Measurements from ENCODE around the gene SGMS2.

Gene SGMS2

DNA sequence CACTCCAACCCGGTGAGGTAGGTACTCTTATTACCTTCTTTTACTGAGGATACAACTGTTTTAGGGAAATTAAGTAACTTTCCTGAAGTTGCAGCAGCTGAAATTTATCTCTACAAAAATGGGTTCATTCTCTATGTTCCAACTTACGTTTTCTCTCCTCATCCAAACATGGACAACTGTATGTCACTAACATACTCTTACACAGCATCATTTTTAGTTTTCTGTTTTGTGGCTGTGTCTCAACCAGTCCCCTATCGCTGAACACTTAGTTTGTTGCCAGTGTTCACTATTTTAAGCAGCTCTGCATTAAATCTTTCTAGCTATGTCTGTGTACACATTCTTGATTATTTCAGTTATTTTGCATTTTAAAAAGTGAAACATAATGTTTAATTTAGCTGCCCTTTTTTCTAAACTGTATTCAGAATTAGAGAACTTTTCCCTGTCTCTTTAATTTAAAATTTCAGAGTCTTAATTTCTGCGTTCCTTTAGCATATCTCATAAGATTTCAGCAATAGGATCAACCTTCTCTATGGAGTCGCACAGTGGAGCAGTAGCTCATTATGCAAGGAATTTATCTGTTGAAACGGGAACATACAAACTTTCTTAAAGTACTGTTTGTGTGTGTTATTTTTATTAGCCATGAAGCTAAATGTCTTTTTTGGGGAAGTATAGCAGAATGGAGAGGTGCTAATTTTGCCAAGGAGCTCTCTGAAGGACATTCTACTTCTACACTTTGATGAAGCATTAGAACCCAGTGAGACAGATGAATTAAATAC, 3.8 kb downstream of the SGMS2 start:
- Histone ChIP-seq H3K4me3 (ENCODE audit: low read depth, low read length) (no peak overlapping the region), H3K79me2 (ENCODE audit: control insufficient read depth, insufficient read depth, low read length, unreplicated experiment) (peaks cover 77% of the 10 kb centered on the region), H3K36me3 (ENCODE audit: insufficient read depth, low read length) (peaks cover 8% of the 10 kb centered on the region; the same call in 1 of the 2 replicates), H2AFZ (ENCODE audit: low read length, unreplicated experiment) (no peak overlapping the region), H3K27me3 (ENCODE audit: insufficient read depth, low read length) (no peaks in the 10 kb centered on the region), H3K27ac (ENCODE audit: low read depth, low read length) (no peak overlapping the region), H3K4me1 (ENCODE audit: control insufficient read depth, insufficient read depth, low read length, unreplicated experiment) (peaks cover 18% of the 10 kb centered on the region)

DNA sequence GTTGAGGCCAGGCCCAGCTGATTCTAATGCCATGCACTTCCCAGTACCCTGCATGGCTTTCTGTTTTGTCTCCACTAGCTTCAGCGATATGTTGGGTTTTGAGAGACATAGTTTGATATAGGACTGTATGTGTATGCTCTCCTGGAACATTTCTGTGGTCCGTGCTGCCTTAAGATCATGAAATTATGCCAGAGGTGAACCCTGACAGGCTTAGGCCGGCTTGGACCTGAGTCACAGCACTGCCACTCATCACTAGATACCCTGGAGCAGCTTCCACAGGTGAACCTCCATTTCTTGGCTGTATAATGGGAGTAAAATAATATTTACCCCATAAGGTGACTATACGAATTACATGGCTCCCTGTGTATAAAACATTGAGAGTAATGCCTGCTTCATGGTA, 6.4 kb downstream of the SGMS2 start:
- Histone ChIP-seq H3K36me3 (ENCODE audit: insufficient read depth, low read length) (peaks cover 8% of the 10 kb centered on the region; the same call in 1 of the 2 replicates), H3K27me3 (ENCODE audit: insufficient read depth, low read length) (no peaks in the 10 kb centered on the region), H3K4me1 (ENCODE audit: control insufficient read depth, insufficient read depth, low read length, unreplicated experiment) (peaks cover 20% of the 10 kb centered on the region), H3K27ac (ENCODE audit: low read depth, low read length) (no peak overlapping the region), H2AFZ (ENCODE audit: low read length, unreplicated experiment) (no peak overlapping the region), H3K4me3 (ENCODE audit: low read depth, low read length) (no peak overlapping the region), H3K79me2 (ENCODE audit: control insufficient read depth, insufficient read depth, low read length, unreplicated experiment) (peaks cover 95% of the 10 kb centered on the region)

DNA sequence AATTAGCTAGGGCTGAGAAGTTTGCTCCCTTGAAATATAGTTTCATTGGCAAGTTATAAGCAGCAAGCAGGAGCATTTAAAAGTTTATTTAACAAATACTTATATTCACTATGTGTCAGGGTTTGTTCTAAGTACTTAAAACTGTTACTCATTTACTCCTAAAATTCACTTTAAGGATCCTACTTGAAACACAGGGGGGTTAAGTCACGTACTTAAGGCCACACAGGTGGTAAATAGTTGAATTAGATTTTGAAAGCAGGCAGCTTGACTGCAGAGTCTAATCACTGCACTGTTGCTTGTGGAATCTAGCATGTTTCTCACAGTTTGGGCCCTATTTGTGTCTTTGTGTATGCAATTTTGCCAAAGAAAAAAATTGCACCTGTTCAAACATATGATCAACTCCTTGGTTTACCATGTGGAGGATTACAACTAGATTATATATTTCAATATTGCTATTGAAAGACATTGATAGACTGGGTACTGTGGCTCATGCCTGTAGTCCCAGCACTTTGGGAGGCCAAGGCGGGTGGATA, 7.6 kb downstream of the SGMS2 start:
- no peak overlapping the region for H2AFZ ChIP-seq (ENCODE audit: low read length, unreplicated experiment)
- H3K4me1 ChIP-seq (ENCODE audit: control insufficient read depth, insufficient read depth, low read length, unreplicated experiment), result peaks cover 15% of the 10 kb centered on the region
- H3K27me3 ChIP-seq (ENCODE audit: insufficient read depth, low read length), result no peaks in the 10 kb centered on the region
- no peak overlapping the region for H3K4me3 ChIP-seq (ENCODE audit: low read depth, low read length)
- peaks cover 95% of the 10 kb centered on the region for H3K79me2 ChIP-seq (ENCODE audit: control insufficient read depth, insufficient read depth, low read length, unreplicated experiment)
- H3K36me3 ChIP-seq (ENCODE audit: insufficient read depth, low read length), result peaks cover 8% of the 10 kb centered on the region; the same call in 1 of the 2 replicates
- H3K27ac ChIP-seq (ENCODE audit: low read depth, low read length), result no peak overlapping the region

DNA sequence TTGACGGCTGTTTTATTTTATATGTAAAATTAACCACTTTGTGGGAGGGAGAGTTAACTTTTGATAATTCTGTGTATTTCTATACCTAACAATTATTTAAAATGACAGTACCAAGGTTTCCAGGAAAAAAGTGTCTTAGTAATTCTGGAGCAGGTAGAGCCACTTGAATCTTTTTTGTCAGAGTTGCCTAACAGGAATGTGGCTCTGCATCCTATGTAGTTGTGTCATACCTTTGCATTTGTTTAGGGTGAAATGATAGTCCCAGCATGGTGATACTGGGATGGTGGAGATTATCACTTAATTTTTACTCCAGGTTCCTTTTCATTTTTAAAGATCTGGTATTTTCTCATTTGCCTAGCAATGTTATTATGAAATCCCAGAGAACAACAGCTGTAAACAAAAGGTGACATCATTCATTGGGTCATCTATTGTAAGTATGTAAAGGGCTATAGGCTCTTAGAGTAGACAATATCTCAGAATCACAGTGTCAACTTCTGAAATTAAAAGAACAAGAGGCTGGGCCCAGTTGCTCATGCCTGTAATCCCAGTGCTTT, 9.6 kb downstream of the SGMS2 start:
- H3K27ac ChIP-seq (ENCODE audit: low read depth, low read length), result no peak overlapping the region
- H3K4me1 ChIP-seq (ENCODE audit: control insufficient read depth, insufficient read depth, low read length, unreplicated experiment), result peaks cover 30% of the 10 kb centered on the region
- H3K79me2 ChIP-seq (ENCODE audit: control insufficient read depth, insufficient read depth, low read length, unreplicated experiment), result peaks cover 87% of the 10 kb centered on the region
- H3K27me3 ChIP-seq (ENCODE audit: insufficient read depth, low read length), result no peaks in the 10 kb centered on the region
- no peak overlapping the region for H2AFZ ChIP-seq (ENCODE audit: low read length, unreplicated experiment)
- no peak overlapping the region for H3K4me3 ChIP-seq (ENCODE audit: low read depth, low read length)
- H3K36me3 ChIP-seq (ENCODE audit: insufficient read depth, low read length), result peaks cover 8% of the 10 kb centered on the region; the same call in 1 of the 2 replicates

DNA sequence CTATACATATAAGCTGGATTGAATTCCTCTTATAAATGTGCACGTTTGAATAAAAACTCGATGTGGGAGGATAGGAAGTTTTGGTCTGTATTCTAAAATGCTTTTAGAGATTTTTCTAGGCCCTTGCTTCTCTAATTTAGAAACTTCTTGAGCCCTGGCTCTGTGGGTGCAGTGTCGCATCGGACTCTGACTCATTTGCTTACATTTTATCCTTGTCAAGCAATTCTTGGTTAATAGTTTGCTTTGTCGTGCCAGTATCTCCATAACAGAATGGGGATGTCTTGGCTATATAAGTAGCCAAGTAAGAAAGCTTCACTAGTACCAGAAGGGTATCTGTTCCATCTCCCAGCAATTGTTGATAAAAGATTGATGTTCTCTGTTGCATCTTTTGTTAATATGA, 10.7 kb downstream of the SGMS2 start:
- peaks cover 31% of the 10 kb centered on the region for H3K4me1 ChIP-seq (ENCODE audit: control insufficient read depth, insufficient read depth, low read length, unreplicated experiment)
- H3K27ac ChIP-seq (ENCODE audit: low read depth, low read length), result no peak overlapping the region
- H3K27me3 ChIP-seq (ENCODE audit: insufficient read depth, low read length), result no peaks in the 10 kb centered on the region
- H2AFZ ChIP-seq (ENCODE audit: low read length, unreplicated experiment), result no peak overlapping the region
- H3K79me2 ChIP-seq (ENCODE audit: control insufficient read depth, insufficient read depth, low read length, unreplicated experiment), result peaks cover 86% of the 10 kb centered on the region
- H3K4me3 ChIP-seq (ENCODE audit: low read depth, low read length), result no peak overlapping the region
- 0 out of 2 replicates have a peak, but pooled peaks cover under 1% of the 10 kb centered on the region for H3K36me3 ChIP-seq (ENCODE audit: insufficient read depth, low read length)

DNA sequence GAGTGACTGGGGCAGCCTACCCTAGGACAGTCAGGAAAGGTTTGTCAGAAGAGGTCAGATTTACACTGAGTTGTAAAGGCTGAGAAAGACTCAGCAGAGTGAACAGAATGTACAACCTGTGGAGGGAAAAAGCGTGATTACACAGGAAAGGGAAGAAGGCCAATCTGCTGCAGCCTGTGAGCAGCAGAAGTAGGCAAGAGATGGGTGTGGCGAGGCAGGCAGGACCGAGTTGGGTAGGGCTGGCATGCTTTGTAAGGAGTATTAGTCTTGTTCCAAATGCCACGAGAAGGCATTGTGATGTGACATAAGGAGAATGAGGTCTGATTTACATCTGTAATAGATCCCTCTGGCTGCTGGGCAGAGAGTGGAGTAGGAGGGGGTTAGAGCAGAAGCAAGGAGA, 12.6 kb downstream of the SGMS2 start:
- H3K4me1 ChIP-seq (ENCODE audit: control insufficient read depth, insufficient read depth, low read length, unreplicated experiment), result peaks cover 31% of the 10 kb centered on the region
- H3K4me3 ChIP-seq (ENCODE audit: low read depth, low read length), result no peak overlapping the region
- H3K27me3 ChIP-seq (ENCODE audit: insufficient read depth, low read length), result no peaks in the 10 kb centered on the region
- H3K27ac ChIP-seq (ENCODE audit: low read depth, low read length), result peak overlapping the region; percentile 74
- peaks cover 81% of the 10 kb centered on the region for H3K79me2 ChIP-seq (ENCODE audit: control insufficient read depth, insufficient read depth, low read length, unreplicated experiment)
- H2AFZ ChIP-seq (ENCODE audit: low read length, unreplicated experiment), result no peak overlapping the region
- H3K36me3 ChIP-seq (ENCODE audit: insufficient read depth, low read length), result 0 out of 2 replicates have a peak, but pooled peaks cover 3% of the 10 kb centered on the region

DNA sequence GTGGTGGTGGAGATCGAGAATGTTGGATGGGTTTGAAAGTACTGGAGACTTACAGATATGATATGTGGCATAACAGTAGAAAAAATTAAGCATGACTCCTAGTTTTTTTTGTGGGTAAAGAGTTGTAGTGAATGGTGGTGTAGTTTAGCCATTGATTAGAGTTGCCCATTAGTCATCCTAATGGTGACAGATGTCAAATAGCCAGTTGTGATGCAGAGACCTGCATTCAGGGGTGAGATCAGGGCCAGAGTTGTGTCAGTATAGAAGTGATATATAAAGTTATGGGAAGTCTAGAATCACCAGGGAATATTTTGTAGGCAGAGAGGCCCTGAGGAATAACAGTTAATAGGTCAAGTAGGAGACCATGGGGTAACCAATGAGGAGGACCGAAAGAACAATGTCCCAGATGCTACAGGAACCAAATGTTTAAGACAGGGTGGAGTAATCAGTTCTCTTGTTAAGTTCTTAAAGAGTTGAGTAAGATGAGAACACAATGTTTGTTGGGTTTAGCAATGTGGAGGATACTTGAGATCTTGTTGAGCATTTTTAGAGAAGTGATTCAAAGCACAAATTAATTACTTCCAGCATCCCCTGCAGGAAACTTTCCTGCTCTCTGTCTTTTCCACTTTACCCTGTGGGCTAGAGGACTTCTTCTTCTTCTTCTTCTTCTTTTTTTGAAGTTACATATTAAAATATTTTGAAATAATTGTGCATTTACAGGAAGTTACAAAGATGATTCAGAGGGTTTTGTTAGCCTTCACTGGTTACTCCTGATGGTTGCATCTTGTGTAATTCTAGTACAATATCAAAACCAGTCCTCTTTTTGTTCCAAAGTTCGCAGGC, 13.3 kb downstream of the SGMS2 start:
- H3K27ac ChIP-seq (ENCODE audit: low read depth, low read length), result peak overlapping the region; percentile 74
- peak overlapping the region; percentile 36; the same call in 1 of the 2 replicates for H3K4me3 ChIP-seq (ENCODE audit: low read depth, low read length)
- H3K79me2 ChIP-seq (ENCODE audit: control insufficient read depth, insufficient read depth, low read length, unreplicated experiment), result peaks cover 77% of the 10 kb centered on the region
- H3K36me3 ChIP-seq (ENCODE audit: insufficient read depth, low read length), result 0 out of 2 replicates have a peak, but pooled peaks cover 3% of the 10 kb centered on the region
- no peaks in the 10 kb centered on the region for H3K27me3 ChIP-seq (ENCODE audit: insufficient read depth, low read length)
- no peak overlapping the region for H2AFZ ChIP-seq (ENCODE audit: low read length, unreplicated experiment)
- peaks cover 31% of the 10 kb centered on the region for H3K4me1 ChIP-seq (ENCODE audit: control insufficient read depth, insufficient read depth, low read length, unreplicated experiment)

DNA sequence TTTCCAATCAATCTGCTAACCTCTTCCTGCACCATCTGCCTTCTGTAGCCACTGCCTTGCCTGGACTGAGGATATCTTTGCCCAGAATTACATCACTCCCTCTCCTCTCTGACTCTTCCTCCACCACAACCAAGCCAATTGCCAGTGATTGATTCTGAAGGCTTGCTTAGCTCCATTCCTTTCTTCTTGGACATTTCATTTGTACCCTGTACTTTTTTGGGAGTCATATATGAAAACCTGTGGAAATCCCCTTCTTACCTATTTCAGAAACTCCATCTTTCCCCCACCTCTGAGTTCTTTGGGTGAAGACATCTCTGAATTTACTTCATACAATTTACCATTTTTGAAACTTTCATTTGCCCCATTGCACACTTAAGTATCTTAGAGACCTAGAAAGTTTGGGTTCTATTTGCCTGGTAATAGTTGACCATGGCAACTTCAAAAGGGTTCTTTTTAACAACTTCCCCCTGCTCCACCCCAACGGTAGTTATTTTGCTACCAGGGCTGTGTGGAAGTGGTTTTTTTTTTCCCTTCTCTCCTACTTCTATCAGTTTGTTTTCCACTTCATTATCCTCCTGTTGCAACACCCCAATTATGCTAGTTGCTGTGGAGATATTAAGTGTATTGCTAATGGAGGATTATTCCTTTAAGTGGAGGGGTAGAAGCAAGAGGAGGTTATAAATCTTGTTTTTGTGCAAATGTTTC, 14.3 kb downstream of the SGMS2 start:
- Histone ChIP-seq H3K79me2 (ENCODE audit: control insufficient read depth, insufficient read depth, low read length, unreplicated experiment) (peaks cover 72% of the 10 kb centered on the region), H3K4me3 (ENCODE audit: low read depth, low read length) (peak overlapping the region; percentile 36; the same call in 1 of the 2 replicates), H3K27me3 (ENCODE audit: insufficient read depth, low read length) (no peaks in the 10 kb centered on the region), H3K36me3 (ENCODE audit: insufficient read depth, low read length) (0 out of 2 replicates have a peak, but pooled peaks cover 3% of the 10 kb centered on the region), H3K4me1 (ENCODE audit: control insufficient read depth, insufficient read depth, low read length, unreplicated experiment) (peaks cover 31% of the 10 kb centered on the region), H3K27ac (ENCODE audit: low read depth, low read length) (peak overlapping the region; percentile 74), H2AFZ (ENCODE audit: low read length, unreplicated experiment) (no peak overlapping the region)

DNA sequence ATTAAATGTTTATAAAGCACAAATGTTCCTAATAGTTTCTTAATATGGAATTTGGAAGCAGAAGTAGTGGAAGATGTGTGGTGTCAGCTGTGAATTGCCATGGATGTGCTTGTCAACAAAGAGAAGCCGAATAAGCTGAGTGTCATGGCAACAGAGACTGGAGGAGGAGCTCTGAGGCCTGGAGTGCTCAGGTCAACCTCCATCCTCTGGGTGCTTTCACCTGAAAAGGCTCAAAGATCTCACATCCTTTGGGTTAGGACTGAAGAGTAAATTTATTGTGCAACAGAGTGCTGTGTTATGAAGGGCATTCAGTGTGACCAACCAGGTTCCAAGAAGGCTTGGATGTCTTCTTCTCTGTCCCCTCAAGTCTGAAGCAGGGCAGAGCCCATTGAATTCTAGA, 18.7 kb downstream of the SGMS2 start:
- no peaks in the 10 kb centered on the region for H3K27me3 ChIP-seq (ENCODE audit: insufficient read depth, low read length)
- 0 out of 2 replicates have a peak, but pooled peaks cover 3% of the 10 kb centered on the region for H3K36me3 ChIP-seq (ENCODE audit: insufficient read depth, low read length)
- no peak overlapping the region for H3K4me3 ChIP-seq (ENCODE audit: low read depth, low read length)
- H3K4me1 ChIP-seq (ENCODE audit: control insufficient read depth, insufficient read depth, low read length, unreplicated experiment), result peaks cover 22% of the 10 kb centered on the region
- H2AFZ ChIP-seq (ENCODE audit: low read length, unreplicated experiment), result no peak overlapping the region
- peaks cover 47% of the 10 kb centered on the region for H3K79me2 ChIP-seq (ENCODE audit: control insufficient read depth, insufficient read depth, low read length, unreplicated experiment)
- no peak overlapping the region for H3K27ac ChIP-seq (ENCODE audit: low read depth, low read length)

DNA sequence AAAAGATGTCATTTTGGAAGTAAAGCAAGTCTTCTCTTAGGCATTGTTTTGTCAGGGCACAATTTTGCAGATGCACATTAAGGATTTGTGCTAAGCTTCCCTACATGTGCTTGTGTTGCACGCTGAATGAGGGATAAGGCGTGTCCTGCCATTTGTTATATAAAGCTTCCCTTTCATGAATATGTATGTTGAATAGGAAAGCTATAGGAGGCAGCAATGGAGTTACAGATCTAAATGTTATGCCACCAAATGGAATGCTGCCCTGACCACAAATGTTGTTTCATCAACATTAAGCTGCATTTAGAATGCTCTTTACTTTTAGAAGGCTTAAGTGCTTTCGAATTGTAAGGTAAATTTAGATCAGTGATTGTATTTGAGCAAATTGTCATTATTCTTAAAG, 20.9 kb downstream of the SGMS2 start:
- peaks cover 47% of the 10 kb centered on the region for H3K79me2 ChIP-seq (ENCODE audit: control insufficient read depth, insufficient read depth, low read length, unreplicated experiment)

More for the DNA sequence above, 20.9 kb downstream of the SGMS2 start:
- H3K27ac ChIP-seq (ENCODE audit: low read depth, low read length), result no peak overlapping the region
- H3K4me3 ChIP-seq (ENCODE audit: low read depth, low read length), result no peak overlapping the region
- no peak overlapping the region for H2AFZ ChIP-seq (ENCODE audit: low read length, unreplicated experiment)
- no peaks in the 10 kb centered on the region for H3K27me3 ChIP-seq (ENCODE audit: insufficient read depth, low read length)
- peaks cover 8% of the 10 kb centered on the region; the same call in 1 of the 2 replicates for H3K36me3 ChIP-seq (ENCODE audit: insufficient read depth, low read length)
- H3K4me1 ChIP-seq (ENCODE audit: control insufficient read depth, insufficient read depth, low read length, unreplicated experiment), result peaks cover 11% of the 10 kb centered on the region

Data from ACC112 (cell line).